SK-N-SH (cell line): Measurements from ENCODE around the gene INTS11. TPM values are rescaled to one million over a fixed set of nuclear protein-coding genes. Genes with fewer than 3 reads are reported as not detected.

ENCODE experiments used
- CTCF ChIA-PET: fragments of 300-600, 350-600 bp; formaldehyde crosslinking; extraction: SDS; loops from one replicate; lab custom pipeline; 2021; lab: Yijun Ruan, JAX
- POLR2A ChIA-PET: fragments of 350-600 bp; sonication (Branson Sonifier 250); formaldehyde crosslinking; extraction: SDS; loops from one replicate; lab custom pipeline; 2020; ENCODE audit warnings: antibody characterized with exemption, inconsistent platforms; lab: Yijun Ruan, JAX
- DNase-seq: peaks from one replicate; pipeline ENCODE4 v3.0.0; 2012
- H2AFZ ChIP-seq: fragments of 200-600 bp; sonication (generic); 2 replicates; pipeline ENCODE4 v1.8.1; 2016; ENCODE audit warnings: antibody characterized with exemption, mild to moderate bottlenecking, low read depth
- H3F3A ChIP-seq: fragments of 200-600 bp; sonication (generic); replicated peaks from 2 replicates; pipeline ENCODE3; 2016; ENCODE audit warnings: antibody characterized with exemption, mild to moderate bottlenecking; ENCODE audit not compliant: insufficient read depth
- H3K27ac ChIP-seq, 2 experiments: fragments of 200-500 bp in 1 of 2; fragments of 200-600 bp in 1 of 2; sonication (Bioruptor generic) in 1 of 2; sonication (generic), shearing (Covaris generic) in 1 of 2; 2 replicates each; pipeline versions ENCODE4 v1.5.1 to v1.6.1; 2014 to 2016; ENCODE audit warnings: low read depth in 2 of 2, inconsistent platforms in 1 of 2, low read length in 1 of 2, mild to moderate bottlenecking in 1 of 2, mixed read lengths in 1 of 2
- H3K27me3 ChIP-seq: fragments of 200-600 bp; sonication (generic), shearing (Covaris generic); 2 replicates; pipeline ENCODE4 v1.6.1; 2016; ENCODE audit warnings: mixed run types; ENCODE audit not compliant: insufficient read depth
- H3K36me3 ChIP-seq, 2 experiments: fragments of 200-500 bp in 1 of 2; fragments of 200-600 bp in 1 of 2; sonication (Bioruptor generic) in 1 of 2; sonication (generic) in 1 of 2; replicated peaks in 1 of 2; 2 replicates each; pipeline versions ENCODE3 to v1.5.1; 2014 to 2016; ENCODE audit warnings: low read length in 1 of 2, mild to moderate bottlenecking in 1 of 2; ENCODE audit not compliant: insufficient read depth in 2 of 2, control insufficient read depth in 1 of 2
- H3K4me1 ChIP-seq, 2 experiments: fragments of 200-500 bp in 1 of 2; fragments of 200-600 bp in 1 of 2; sonication (Bioruptor generic) in 1 of 2; sonication (generic), shearing (Covaris generic) in 1 of 2; 2 replicates each; pipeline versions ENCODE4 v1.5.1 to v1.6.1; 2014 to 2016; ENCODE audit warnings: low read depth in 1 of 2, low read length in 1 of 2, mixed run types in 1 of 2; ENCODE audit not compliant: insufficient read depth in 2 of 2, control insufficient read depth in 1 of 2
- H3K4me2 ChIP-seq: fragments of 200-600 bp; sonication (generic), shearing (Covaris generic); 2 replicates; pipeline ENCODE4 v1.6.1; 2017; ENCODE audit warnings: mixed run types
- H3K4me3 ChIP-seq, 2 experiments: fragments of 200-500 bp in 1 of 2; fragments of 200-600 bp in 1 of 2; sonication (Bioruptor generic) in 1 of 2; sonication (generic), shearing (Covaris generic) in 1 of 2; 2 replicates each; pipeline versions ENCODE4 v1.5.1 to v1.8.1; 2014 to 2016; ENCODE audit warnings: low read depth in 2 of 2, inconsistent platforms in 1 of 2, low read length in 1 of 2, mild to moderate bottlenecking in 1 of 2, mixed read lengths in 1 of 2, moderate library complexity in 1 of 2
- H3K79me2 ChIP-seq: fragments of 200-600 bp; sonication (generic); 2 replicates; pipeline ENCODE4 v1.8.1; 2017; ENCODE audit warnings: mild to moderate bottlenecking; ENCODE audit not compliant: insufficient read depth
- H3K9ac ChIP-seq: fragments of 200-600 bp; sonication (generic); 2 replicates; pipeline ENCODE4 v1.6.1; 2017; ENCODE audit warnings: mixed run types
- H3K9me2 ChIP-seq: fragments of 200-600 bp; sonication (generic); 2 replicates; pipeline ENCODE4 v1.6.1; 2017; ENCODE audit warnings: mixed run types
- H3K9me3 ChIP-seq: fragments of 200-600 bp; sonication (generic); 2 replicates; pipeline ENCODE4 v1.6.1; 2017; ENCODE audit warnings: mixed run types, mild to moderate bottlenecking, moderate library complexity
- H4K20me1 ChIP-seq: fragments of 200-600 bp; sonication (generic); 2 replicates; pipeline ENCODE4 v1.6.1; 2017; ENCODE audit warnings: mild to moderate bottlenecking, mixed run types; ENCODE audit not compliant: insufficient read depth
- FOXM1 ChIP-seq: IDR thresholded peaks from 2 replicates; pipeline ENCODE4 v1.4.0; 2012; ENCODE audit warnings: low read depth, mild to moderate bottlenecking
- NRF1 ChIP-seq: IDR thresholded peaks from 2 replicates; pipeline ENCODE4 v1.6.1; 2012; ENCODE audit warnings: low read depth, mild to moderate bottlenecking, low read length
- POLR2AphosphoS5 ChIP-seq: IDR thresholded peaks from 2 replicates; pipeline ENCODE4 v1.6.1; 2012; ENCODE audit warnings: low read depth, low read length
- RFX5 ChIP-seq: IDR thresholded peaks from 2 replicates; pipeline ENCODE4 v1.6.1; 2012; ENCODE audit warnings: mild to moderate bottlenecking, improper control_type of control experiment, low read length
- RXRA ChIP-seq: IDR thresholded peaks from 2 replicates; pipeline ENCODE4 v1.4.0; 2012; ENCODE audit warnings: low read depth, mild to moderate bottlenecking, borderline replicate concordance
- TAF1 ChIP-seq: IDR thresholded peaks from 2 replicates; pipeline ENCODE4 v1.6.1; 2012; ENCODE audit warnings: low read depth, mild to moderate bottlenecking, low read length, moderate library complexity, borderline replicate concordance
- TEAD4 ChIP-seq: IDR thresholded peaks from 2 replicates; pipeline ENCODE4 v1.4.0; 2012; ENCODE audit warnings: mild to moderate bottlenecking, borderline replicate concordance; ENCODE audit not compliant: insufficient read depth
- YY1 ChIP-seq: IDR thresholded peaks from 2 replicates; pipeline ENCODE4 v1.4.0; 2012; ENCODE audit warnings: low read depth, mild to moderate bottlenecking
- WGBS: methylation state at CpG from one replicate; pipeline ENCODE4 v1.1.6; 2017; ENCODE audit warnings: low lambda C conversion rate; 5-methylcytosine and 5-hydroxymethylcytosine counted together
- polyA plus RNA-seq, 3 experiments: library from polyadenylated mRNA; depleted of rRNA; stranded (reverse); fragments of >200 nt; gene quantifications; 2 replicates each; pipeline ENCODE4 v1.2.3, GENCODE V29; 2012
- TF ChIP-seq, protein P1 (sequence below): fragments of 200-600 bp; sonication (generic); IDR thresholded peaks from 2 replicates; pipeline ENCODE4 v1.6.1; 2017; ENCODE audit warnings: antibody characterized with exemption, mild to moderate bottlenecking, moderate library complexity
- TF ChIP-seq, protein P2 (sequence below): IDR thresholded peaks from 2 replicates; pipeline ENCODE4; 2012

INTS11 gene
- polyA plus RNA-seq, 1 of the 3 experiments (the other 2 are of a cell fraction), result 137 TPM

DNA sequence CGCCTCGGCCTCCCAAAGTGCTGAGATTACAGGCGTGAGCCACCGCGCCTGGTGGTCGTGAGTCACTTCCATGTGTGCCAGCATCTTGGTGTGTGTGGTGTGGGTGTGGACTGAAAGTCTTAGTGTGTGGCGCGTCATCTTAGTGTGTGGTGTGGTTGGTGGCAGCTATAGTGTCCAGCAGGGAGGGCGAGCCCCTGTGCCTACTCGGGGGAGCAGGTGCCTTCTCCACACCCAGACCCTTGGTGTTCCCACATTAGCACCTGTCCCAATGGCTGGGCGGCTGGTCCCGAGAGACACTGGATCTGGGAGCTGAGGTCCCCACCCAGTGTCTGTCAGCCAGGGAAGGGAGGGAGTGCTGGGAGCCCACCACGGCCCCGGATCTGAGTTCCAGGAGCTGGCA is 41.5 kb downstream of the INTS11 start:
- H3K27ac ChIP-seq, result no peak overlapping the region
- H3K4me3 ChIP-seq, result no peak overlapping the region
- 84% methylated on average over 9 of the region's 14 CpGs for WGBS
- DNase-seq, result no peak
- TF ChIP-seq, protein P1, sequence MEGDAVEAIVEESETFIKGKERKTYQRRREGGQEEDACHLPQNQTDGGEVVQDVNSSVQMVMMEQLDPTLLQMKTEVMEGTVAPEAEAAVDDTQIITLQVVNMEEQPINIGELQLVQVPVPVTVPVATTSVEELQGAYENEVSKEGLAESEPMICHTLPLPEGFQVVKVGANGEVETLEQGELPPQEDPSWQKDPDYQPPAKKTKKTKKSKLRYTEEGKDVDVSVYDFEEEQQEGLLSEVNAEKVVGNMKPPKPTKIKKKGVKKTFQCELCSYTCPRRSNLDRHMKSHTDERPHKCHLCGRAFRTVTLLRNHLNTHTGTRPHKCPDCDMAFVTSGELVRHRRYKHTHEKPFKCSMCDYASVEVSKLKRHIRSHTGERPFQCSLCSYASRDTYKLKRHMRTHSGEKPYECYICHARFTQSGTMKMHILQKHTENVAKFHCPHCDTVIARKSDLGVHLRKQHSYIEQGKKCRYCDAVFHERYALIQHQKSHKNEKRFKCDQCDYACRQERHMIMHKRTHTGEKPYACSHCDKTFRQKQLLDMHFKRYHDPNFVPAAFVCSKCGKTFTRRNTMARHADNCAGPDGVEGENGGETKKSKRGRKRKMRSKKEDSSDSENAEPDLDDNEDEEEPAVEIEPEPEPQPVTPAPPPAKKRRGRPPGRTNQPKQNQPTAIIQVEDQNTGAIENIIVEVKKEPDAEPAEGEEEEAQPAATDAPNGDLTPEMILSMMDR, result no peak
- TF ChIP-seq, protein P2, sequence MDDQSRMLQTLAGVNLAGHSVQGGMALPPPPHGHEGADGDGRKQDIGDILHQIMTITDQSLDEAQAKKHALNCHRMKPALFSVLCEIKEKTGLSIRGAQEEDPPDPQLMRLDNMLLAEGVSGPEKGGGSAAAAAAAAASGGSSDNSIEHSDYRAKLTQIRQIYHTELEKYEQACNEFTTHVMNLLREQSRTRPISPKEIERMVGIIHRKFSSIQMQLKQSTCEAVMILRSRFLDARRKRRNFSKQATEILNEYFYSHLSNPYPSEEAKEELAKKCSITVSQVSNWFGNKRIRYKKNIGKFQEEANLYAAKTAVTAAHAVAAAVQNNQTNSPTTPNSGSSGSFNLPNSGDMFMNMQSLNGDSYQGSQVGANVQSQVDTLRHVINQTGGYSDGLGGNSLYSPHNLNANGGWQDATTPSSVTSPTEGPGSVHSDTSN, result no peak
- TF ChIP-seq FOXM1 (no peak), YY1 (no peak), TEAD4 (no peak), RXRA (no peak), NRF1 (no peak), RFX5 (no peak)
- H3K4me2 ChIP-seq, result no peak overlapping the region
- POLR2A ChIA-PET, result no interaction called here
- H3K9ac ChIP-seq, result no peak overlapping the region
- H3K79me2 ChIP-seq, result no peaks in the 10 kb centered on the region
- H2AFZ ChIP-seq, result no peak overlapping the region
- no peaks in the 10 kb centered on the region for H3K9me2 ChIP-seq
- H3F3A ChIP-seq, result no peaks in the 10 kb centered on the region
- H3K27me3 ChIP-seq, result no peaks in the 10 kb centered on the region
- peaks cover 0 to 9% of the 10 kb centered on the region in 2 experiments; a peak in 1 of 4 replicates for H3K4me1 ChIP-seq
- no peaks in the 10 kb centered on the region for H4K20me1 ChIP-seq
- H3K9me3 ChIP-seq, result no peaks in the 10 kb centered on the region
- no peaks in the 10 kb centered on the region for H3K36me3 ChIP-seq
- CTCF ChIA-PET, result interaction anchor here (1.0 to 2.4 kb wide), 6 partner anchors 8 to 251 kb away, joined by 3 to 18 read pairs (median 4); no protein-coding TSS in a partner anchor

DNA sequence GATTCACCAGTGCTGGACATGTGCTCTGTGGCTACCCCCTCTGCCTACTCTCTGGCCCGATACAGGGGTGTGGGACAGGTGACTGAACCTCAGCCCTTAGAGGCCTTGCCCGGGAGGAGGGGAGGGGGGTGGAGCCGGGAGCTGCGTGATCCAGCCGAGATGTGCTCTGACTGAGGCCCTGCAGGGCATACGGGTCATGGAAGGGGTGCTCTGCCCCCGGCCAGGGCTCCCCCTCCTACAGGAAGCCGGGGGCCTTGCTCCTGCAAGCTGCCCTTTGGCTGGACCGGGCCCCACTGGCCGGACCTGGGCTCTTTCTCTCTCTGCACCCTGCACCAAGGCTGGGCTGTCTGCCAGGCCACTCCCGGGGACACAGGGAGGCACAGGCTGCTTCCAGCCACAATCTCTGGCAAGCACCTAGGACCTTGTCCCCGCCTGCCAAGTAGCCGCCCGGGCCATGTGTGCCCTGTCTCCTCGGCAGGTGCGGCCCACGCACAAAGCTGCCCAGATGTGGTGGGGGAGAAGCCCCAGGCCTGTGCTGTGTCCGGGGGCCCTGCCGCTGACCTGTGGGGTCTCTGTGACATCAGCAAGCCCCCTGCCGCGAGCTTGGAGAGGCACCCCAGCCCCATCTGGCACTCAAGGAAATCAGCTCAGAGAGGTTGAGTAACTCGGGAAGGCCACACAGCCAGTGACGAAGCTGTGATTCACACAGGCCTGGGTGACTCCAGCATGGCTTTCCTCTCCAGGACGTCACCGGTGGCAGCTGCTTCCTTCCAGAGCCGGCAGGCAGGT is 42.7 kb downstream of the INTS11 start:
- TF ChIP-seq POLR2AphosphoS5 (no peak), TAF1 (no peak)
- TF ChIP-seq, all 33 proteins: peak for 0
- no peaks in the 10 kb centered on the region for H3K36me3 ChIP-seq
- ChIA-PET CTCF (interaction anchor here (1.3 to 2.4 kb wide), 3 partner anchors 9 to 219 kb away, joined by 4 to 18 read pairs (median 10); no protein-coding TSS in a partner anchor), POLR2A (interaction anchor here (1.0 kb wide), 1 partner anchor 9 kb away, joined by 4 read pairs; no protein-coding TSS in a partner anchor)
- H3K9ac ChIP-seq, result no peak overlapping the region
- H3K4me2 ChIP-seq, result no peak overlapping the region
- H3K9me3 ChIP-seq, result no peaks in the 10 kb centered on the region
- H3F3A ChIP-seq, result no peaks in the 10 kb centered on the region
- H4K20me1 ChIP-seq, result no peaks in the 10 kb centered on the region
- peaks cover 0 to 9% of the 10 kb centered on the region in 2 experiments; a peak in 1 of 4 replicates for H3K4me1 ChIP-seq
- DNase-seq, result peak; percentile 55
- no peaks in the 10 kb centered on the region for H3K27me3 ChIP-seq
- no peaks in the 10 kb centered on the region for H3K9me2 ChIP-seq
- WGBS, result 47% methylated on average over 9 of the region's 26 CpGs
- H2AFZ ChIP-seq, result no peak overlapping the region
- no peak overlapping the region for H3K4me3 ChIP-seq
- H3K27ac ChIP-seq, result no peak overlapping the region
- no peaks in the 10 kb centered on the region for H3K79me2 ChIP-seq
